Testis (tissue), 2 donors: ENCODE results near the gene ZBTB21.

Source experiments
- CTCF ChIP-seq, 3 experiments: fragments of 450-650 bp in 2 of 3; fragments of 200-600 bp in 1 of 3; sonication (generic) in 1 of 3; IDR thresholded peaks; one replicate each; pipeline ENCODE4 v1.5.1; 2016 to 2019; ENCODE audit warnings: antibody characterized with exemption in 3 of 3, mild to moderate bottlenecking in 2 of 3, moderate library complexity in 1 of 3
- POLR2A ChIP-seq: fragments of 450-650 bp; IDR thresholded peaks from one replicate; pipeline ENCODE4 v1.6.1; 2017; ENCODE audit warnings: antibody characterized with exemption, mild to moderate bottlenecking, moderate library complexity

DNA sequence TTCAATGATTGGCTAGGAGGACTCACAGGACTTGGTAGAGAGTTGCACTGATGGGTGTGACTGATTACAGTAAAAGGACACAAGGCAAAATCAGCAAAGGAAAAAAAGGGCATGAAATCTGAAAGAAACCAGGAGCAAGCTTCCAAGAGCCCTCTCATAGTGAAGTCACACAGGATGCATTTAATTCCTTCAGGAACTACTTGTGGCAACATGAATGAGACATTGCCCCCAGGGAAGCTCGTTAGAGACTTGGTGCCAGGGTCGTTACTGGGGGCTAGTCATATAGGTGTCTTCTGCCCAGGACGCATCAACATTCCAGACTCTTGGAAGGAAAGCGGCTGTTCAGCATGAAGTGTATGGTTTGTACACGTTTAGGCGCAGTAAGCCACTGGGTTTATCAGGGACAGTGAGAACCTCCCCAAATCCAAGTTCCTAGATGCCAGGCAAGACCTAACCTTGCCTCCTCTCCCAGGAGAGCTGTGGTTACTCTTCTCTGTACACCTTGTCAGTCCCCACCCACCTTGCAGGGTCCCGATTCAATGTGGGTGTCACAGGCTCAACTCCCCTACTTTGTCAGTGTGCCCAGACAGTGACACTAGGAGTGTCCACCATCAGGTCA, 30.3 kb downstream of the ZBTB21 start:
- TF ChIP-seq CTCF (IDR thresholded peaks at IDR 0.05) (no peak), POLR2A (no peak)
